ENCODE results near the gene SIM2.

DNA sequence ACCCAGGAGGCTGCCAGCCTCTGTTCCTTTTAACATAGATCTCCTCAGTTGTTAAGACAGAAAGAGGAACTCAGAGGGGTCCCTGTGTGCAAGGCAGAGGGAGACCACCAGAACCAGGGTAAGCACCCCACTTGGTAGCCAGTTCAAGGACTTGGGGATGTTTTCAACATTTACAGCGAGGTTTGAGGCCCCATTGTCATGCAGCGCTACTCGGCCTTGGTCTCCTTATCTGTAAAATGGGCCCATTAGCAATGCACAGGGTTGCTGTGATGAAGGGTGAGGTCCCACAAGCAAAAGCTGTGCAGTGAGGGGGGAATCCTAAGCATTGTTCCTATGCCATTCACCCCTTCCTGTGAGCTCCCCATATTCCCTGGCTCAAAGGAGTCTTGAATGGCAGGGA, 4.2 kb downstream of the SIM2 start:
- TF ChIP-seq CTCF (IDR thresholded peaks at IDR 0.05) (no peak), ZFX (IDR thresholded peaks at IDR 0.05; ENCODE audit: borderline replicate concordance) (no peak)
